ENCODE data around the gene NETO2. TPM values are rescaled to one million over a fixed set of nuclear protein-coding genes. Genes with fewer than 3 reads are reported as not detected.

NETO2 gene
- total and polyA plus RNA-seq, 10 of the 15 experiments (the other 5 are each of a cell fraction or from before 2014, with no cell fraction given), result 8.5 to 53.1 (median 27.0) TPM

DNA sequence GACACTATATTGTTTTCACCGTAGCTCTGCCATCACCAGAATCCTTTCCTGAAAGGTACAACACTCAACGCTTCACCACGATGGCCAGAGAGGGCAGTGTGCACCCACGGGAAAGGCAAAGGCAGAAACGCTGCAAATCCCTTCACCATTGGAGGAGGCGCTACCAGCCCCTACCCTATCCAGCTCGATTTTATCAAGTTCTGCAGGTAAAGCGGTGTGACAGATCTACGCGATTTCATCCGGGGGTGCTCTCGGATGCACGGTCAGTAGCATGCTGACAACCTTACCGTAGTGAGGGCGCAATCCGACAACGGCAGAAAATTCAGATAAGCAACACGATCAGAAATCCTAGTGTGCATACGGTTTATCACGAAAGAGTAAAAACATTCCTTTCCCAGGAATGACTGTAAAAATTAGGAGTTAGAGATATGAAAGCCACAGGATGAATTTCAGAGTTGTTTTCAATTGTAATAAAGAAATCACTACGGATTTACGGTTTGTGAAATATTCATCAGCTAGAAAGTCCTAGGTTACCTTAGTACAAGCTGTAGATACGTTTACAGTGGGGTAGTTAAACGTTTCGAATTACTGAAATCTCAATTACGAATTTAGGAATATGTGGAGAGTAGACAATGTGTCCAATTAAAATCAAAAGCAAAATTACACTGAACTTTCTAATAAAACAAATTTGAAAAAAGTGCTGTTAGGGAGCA, 1.8 kb downstream of the NETO2 start (continued):
- TF ChIP-seq ETV6 (conservative IDR thresholded peaks at IDR 0.05 in 1 of 2, IDR thresholded peaks at IDR 0.05 in 1 of 2; ENCODE audit: borderline replicate concordance in 1 of 2, low read depth in 1 of 2) (no peak), RFX5 (IDR thresholded peaks at IDR 0.05; ENCODE audit: low read depth, low read length) (no peak), IRF4 (IDR thresholded peaks at IDR 0.05; ENCODE audit: low read depth, low read length) (peak; percentile 80), ZBED1 (IDR thresholded peaks at IDR 0.05; ENCODE audit: borderline replicate concordance) (no peak), MYC (IDR thresholded peaks at IDR 0.05; ENCODE audit: insufficient read depth, insufficient read length, insufficient replicate concordance, low read length, severe bottlenecking) (peak; percentile 66), CEBPB (IDR thresholded peaks at IDR 0.05; ENCODE audit: borderline replicate concordance in 1 of 2, low read depth in 2 of 2, low read length in 2 of 2) (no peak), SUZ12 (IDR thresholded peaks at IDR 0.05; ENCODE audit: unreplicated experiment) (no peak), SMAD1 (IDR thresholded peaks at IDR 0.05; ENCODE audit: low read depth, partially characterized antibody) (no peak), EZH2 (IDR thresholded peaks at IDR 0.05; ENCODE audit: borderline replicate concordance, control insufficient read depth, low read depth, low read length) (no peak), TCF12 (IDR thresholded peaks at IDR 0.05; ENCODE audit: low read depth, low read length) (no peak), SUPT20H (IDR thresholded peaks at IDR 0.05; ENCODE audit: borderline replicate concordance, control insufficient read depth, low read depth, low read length) (no peak), SMAD5 (IDR thresholded peaks at IDR 0.05; ENCODE audit: low read depth) (no peak), MTA3 (IDR thresholded peaks at IDR 0.05; ENCODE audit: borderline replicate concordance, low read length) (no peak), GABPA (IDR thresholded peaks at IDR 0.05; ENCODE audit: low read depth) (no peak)
- TF ChIP-seq, protein P1, sequence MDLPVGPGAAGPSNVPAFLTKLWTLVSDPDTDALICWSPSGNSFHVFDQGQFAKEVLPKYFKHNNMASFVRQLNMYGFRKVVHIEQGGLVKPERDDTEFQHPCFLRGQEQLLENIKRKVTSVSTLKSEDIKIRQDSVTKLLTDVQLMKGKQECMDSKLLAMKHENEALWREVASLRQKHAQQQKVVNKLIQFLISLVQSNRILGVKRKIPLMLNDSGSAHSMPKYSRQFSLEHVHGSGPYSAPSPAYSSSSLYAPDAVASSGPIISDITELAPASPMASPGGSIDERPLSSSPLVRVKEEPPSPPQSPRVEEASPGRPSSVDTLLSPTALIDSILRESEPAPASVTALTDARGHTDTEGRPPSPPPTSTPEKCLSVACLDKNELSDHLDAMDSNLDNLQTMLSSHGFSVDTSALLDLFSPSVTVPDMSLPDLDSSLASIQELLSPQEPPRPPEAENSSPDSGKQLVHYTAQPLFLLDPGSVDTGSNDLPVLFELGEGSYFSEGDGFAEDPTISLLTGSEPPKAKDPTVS (IDR thresholded peaks at IDR 0.05; ENCODE audit: low read depth, low read length), result no peak
- TF ChIP-seq, protein P2, sequence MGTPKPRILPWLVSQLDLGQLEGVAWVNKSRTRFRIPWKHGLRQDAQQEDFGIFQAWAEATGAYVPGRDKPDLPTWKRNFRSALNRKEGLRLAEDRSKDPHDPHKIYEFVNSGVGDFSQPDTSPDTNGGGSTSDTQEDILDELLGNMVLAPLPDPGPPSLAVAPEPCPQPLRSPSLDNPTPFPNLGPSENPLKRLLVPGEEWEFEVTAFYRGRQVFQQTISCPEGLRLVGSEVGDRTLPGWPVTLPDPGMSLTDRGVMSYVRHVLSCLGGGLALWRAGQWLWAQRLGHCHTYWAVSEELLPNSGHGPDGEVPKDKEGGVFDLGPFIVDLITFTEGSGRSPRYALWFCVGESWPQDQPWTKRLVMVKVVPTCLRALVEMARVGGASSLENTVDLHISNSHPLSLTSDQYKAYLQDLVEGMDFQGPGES (IDR thresholded peaks at IDR 0.05), result no peak
- TF ChIP-seq, protein P3, sequence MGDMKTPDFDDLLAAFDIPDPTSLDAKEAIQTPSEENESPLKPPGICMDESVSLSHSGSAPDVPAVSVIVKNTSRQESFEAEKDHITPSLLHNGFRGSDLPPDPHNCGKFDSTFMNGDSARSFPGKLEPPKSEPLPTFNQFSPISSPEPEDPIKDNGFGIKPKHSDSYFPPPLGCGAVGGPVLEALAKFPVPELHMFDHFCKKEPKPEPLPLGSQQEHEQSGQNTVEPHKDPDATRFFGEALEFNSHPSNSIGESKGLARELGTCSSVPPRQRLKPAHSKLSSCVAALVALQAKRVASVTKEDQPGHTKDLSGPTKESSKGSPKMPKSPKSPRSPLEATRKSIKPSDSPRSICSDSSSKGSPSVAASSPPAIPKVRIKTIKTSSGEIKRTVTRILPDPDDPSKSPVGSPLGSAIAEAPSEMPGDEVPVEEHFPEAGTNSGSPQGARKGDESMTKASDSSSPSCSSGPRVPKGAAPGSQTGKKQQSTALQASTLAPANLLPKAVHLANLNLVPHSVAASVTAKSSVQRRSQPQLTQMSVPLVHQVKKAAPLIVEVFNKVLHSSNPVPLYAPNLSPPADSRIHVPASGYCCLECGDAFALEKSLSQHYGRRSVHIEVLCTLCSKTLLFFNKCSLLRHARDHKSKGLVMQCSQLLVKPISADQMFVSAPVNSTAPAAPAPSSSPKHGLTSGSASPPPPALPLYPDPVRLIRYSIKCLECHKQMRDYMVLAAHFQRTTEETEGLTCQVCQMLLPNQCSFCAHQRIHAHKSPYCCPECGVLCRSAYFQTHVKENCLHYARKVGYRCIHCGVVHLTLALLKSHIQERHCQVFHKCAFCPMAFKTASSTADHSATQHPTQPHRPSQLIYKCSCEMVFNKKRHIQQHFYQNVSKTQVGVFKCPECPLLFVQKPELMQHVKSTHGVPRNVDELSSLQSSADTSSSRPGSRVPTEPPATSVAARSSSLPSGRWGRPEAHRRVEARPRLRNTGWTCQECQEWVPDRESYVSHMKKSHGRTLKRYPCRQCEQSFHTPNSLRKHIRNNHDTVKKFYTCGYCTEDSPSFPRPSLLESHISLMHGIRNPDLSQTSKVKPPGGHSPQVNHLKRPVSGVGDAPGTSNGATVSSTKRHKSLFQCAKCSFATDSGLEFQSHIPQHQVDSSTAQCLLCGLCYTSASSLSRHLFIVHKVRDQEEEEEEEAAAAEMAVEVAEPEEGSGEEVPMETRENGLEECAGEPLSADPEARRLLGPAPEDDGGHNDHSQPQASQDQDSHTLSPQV (IDR thresholded peaks at IDR 0.05), result peak; percentile 66; the same call in 1 of the 2 replicates
- TF ChIP-seq, protein P4, sequence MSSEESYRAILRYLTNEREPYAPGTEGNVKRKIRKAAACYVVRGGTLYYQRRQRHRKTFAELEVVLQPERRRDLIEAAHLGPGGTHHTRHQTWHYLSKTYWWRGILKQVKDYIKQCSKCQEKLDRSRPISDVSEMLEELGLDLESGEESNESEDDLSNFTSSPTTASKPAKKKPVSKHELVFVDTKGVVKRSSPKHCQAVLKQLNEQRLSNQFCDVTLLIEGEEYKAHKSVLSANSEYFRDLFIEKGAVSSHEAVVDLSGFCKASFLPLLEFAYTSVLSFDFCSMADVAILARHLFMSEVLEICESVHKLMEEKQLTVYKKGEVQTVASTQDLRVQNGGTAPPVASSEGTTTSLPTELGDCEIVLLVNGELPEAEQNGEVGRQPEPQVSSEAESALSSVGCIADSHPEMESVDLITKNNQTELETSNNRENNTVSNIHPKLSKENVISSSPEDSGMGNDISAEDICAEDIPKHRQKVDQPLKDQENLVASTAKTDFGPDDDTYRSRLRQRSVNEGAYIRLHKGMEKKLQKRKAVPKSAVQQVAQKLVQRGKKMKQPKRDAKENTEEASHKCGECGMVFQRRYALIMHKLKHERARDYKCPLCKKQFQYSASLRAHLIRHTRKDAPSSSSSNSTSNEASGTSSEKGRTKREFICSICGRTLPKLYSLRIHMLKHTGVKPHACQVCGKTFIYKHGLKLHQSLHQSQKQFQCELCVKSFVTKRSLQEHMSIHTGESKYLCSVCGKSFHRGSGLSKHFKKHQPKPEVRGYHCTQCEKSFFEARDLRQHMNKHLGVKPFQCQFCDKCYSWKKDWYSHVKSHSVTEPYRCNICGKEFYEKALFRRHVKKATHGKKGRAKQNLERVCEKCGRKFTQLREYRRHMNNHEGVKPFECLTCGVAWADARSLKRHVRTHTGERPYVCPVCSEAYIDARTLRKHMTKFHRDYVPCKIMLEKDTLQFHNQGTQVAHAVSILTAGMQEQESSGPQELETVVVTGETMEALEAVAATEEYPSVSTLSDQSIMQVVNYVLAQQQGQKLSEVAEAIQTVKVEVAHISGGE (CRISPR knock-in tag; IDR thresholded peaks at IDR 0.05), result no peak
- TF ChIP-seq, protein P5, sequence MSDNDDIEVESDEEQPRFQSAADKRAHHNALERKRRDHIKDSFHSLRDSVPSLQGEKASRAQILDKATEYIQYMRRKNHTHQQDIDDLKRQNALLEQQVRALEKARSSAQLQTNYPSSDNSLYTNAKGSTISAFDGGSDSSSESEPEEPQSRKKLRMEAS (IDR thresholded peaks at IDR 0.05; ENCODE audit: low read depth, low read length), result no peak

Measured in GM12878 (cell line).